Kidney glomerular epithelial cell (primary cell): ENCODE measurements around the gene ACSL3.
"Not testable (repeated sequence)": the region's sequence is repeated elsewhere in the genome, so short reads cannot be mapped to it uniquely, and the experiment has no call there.

Source experiments
- DNase-seq: peaks from one replicate; lab custom pipeline; 2025; lab: John Stamatoyannopoulos, UW

ACSL3 gene

DNA sequence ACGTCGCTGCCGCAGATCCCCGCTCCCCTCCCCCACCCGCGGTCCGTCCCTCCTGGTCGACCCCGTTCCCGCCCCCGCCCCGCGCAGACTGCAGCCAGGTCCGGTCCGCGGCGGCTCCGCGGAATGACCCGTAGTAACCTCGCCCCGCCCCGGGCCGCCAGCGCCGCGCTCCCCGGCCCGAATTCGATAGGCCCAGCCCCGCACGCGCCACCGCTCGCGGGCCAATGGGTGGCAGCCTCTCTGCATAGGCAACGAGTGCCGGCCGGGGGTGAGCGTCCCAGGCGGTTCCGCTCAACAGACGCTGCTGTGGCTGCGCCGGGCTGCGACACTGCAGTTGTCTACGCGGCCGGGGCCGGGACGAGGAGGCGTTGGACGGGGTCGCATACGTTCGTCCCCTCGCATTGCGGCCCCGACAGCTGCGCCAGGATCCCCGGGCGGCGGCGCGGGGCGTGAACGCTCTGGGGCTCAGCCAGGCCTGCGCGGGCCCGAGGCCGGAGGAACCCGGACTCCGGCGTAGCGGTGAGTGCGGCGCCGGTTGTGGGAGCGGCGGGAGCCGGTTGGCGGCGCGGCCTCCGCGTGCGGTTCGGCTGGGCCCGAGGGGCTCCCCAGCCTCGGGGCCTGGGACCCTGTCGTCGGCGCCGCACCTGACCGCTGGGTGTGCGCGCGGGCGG is at the start of gene ACSL3:
Gene ACSL3 (plus strand): TSS at position 297 of the 671 bp plus-strand sequence. CDS start 47,737 bp downstream, outside the sequence.
- peak; percentile 83 for DNase-seq

DNA sequence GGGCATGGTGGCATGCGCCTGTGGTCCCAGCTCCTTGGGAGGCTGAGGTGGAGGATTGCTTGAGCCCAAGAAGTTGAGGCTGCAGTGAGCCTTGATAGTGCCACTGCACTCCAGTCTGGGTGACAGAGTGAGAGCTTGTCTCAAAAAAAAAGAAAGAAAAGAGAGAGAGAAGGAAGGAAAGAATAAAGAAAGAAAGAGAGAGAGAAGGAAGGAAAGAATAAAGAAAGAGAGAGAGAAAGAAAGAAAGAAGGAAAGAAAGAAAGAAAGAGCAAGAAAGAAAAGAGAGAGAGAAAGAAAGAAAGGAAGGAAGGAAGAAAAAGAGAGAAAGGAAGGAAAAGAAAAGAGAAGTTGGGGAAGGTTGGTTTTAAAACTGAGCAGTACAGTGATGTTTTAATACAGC is 49.0 kb upstream of the ACSL3 start:
- no peak for DNase-seq

DNA sequence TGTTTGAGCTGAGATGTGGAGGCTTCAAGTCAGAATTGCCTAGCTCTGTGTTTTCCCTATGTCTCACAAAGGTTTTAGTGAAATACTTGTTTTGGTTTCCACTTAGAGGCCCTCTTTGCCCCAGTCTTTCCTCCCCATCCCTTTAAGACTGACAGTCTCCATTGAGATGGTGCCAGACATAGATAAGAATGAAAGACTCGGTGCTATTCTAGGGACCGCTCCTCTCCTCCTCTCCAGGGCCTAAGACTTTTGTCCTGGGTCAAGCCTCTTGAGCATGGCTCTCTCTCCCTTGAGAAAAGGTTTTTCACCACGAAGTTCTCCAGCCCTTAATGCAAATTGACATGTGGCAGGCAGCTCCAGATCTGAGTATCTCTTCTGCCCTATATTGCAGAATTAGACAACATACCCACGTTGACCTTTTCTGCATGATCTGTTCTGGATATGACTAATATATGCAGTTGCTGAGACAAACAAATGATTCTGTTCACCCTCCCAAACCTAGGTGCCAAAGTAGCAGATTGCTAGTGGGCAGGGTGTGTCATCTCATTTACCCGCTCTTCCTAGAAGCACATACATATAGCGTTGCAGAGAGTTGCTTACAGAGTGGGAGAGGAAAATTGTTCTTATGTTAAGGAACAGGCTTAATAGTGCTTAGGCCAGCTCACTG is 47.5 kb upstream of the ACSL3 start:
- no peak for DNase-seq

- DNase-seq, result peak; percentile 31
These were observed 41.0 kb upstream of the ACSL3 start for GRCh38 chr2:222819722-222820333.

- DNase-seq, result no peak
These were observed 37.5 kb upstream of the ACSL3 start for GRCh38 chr2:222823183-222823930.

DNA sequence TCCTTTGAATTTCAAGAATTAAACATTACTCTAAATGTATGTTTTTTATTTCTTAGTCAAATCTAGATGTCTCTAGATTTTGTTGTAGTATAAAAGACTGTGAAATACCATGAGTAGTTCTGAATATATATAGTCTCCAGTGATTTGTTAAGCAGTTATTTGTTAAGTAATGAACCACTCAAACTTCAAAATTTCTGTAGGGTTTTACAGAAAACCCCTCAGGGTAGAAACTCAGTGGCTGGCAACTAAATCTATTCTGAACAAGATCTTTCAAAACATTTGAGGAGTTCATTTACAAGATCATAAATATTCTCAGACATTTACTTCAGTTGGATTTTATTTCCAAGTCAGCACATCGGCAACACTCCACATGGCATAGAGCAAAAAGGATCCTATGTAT is 35.8 kb upstream of the ACSL3 start:
- DNase-seq, result no peak

- DNase-seq, result no peak
These were observed 33.4 kb upstream of the ACSL3 start for GRCh38 chr2:222827417-222827816.

DNA sequence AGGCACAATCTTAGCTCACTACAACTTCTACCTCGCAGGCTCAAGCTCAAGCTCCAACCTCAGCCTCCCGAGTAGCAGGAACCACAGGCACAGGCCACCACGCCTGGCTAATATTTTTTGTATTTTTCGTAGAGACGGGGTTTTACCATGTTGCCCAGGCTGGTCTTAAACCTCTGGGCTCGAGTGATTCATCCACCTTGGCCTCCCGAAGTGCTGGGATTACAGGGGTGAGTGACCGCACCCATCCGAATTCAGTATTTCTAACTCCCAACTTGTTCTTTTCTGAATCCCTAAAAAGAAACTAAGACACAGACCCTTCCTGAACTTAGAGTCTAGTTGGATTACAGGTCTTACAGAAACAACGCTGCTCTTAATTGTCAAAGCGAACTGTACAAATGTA is 32.3 kb upstream of the ACSL3 start:
- DNase-seq, result no peak

GRCh38 chr2:222830164-222830563 is 30.7 kb upstream of the ACSL3 start:
- DNase-seq, result no peak

GRCh38 chr2:222833410-222833809 is 27.4 kb upstream of the ACSL3 start:
- DNase-seq, result no peak

DNA sequence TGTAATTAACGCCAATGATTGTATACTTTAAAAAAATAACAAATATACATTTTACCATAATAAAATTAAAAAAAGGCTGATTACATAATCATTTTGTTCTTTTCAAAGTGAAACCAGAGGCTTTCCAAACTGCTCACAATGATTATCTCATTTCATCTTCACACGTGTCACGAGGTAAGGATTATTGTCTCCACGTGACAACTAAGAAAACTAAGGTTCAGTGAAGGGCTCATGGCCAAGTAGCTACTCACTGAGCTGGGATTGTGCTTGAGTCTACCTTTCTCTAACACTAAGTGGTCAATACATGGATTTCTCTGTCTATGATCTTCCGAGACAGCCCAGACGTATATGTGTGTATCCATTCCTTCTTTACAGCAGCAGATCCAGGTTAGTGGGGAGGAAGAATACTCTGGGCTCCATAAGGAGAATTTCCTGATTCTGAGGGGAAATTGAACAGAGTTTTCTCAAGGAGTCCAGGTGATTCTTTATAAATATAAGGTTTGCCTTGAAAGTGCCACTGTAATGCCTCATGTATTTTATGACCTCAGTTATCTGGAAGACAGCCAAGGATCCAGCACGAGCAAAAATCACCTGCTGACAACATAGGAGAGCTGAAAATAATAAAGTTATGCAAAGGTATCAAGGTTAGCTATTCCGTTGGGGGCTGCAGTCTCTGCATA is 25.6 kb upstream of the ACSL3 start:
- peak; percentile 28 for DNase-seq

DNA sequence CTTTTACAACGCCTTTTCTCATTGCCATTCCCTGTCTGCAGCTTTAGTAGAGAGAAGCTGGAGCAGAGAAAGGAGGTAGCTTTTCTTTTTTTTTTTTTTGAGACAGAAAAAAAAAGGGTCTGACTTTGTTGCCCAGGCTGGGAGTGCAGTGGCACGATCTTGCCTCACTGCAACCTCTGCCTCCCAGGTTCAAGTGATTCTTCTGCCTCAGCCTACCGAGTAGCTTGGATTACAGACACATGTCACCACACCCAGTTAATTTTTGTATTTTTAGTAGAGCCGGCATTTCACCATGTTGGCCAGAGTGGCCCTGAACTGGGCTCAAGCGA is 25.0 kb upstream of the ACSL3 start:
- DNase-seq, result no peak

DNA sequence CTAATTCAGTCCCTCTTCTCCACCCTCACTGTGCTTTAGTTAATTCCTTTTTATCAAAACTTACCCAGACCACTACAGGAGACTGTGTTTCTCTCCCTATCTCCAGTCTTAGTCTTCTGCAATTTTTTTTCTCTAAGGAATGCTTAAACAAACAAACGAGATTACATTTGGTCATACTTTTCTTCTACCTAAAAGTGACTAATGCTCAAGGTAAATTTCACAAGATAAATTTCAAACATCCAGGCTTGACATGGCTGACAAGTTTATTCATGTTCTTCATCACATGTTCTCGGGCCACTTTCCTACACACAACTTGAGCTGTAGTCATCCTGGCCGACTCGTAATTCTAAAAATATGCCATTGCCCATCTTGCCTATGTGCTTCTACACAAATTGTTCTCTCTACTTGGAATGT is 23.2 kb upstream of the ACSL3 start:
- peak; percentile 72 for DNase-seq

GRCh38 chr2:222840060-222840802 is 20.6 kb upstream of the ACSL3 start:
- no peak for DNase-seq

- DNase-seq, result no peak
These were observed 18.2 kb upstream of the ACSL3 start for GRCh38 chr2:222842491-222843174.

DNA sequence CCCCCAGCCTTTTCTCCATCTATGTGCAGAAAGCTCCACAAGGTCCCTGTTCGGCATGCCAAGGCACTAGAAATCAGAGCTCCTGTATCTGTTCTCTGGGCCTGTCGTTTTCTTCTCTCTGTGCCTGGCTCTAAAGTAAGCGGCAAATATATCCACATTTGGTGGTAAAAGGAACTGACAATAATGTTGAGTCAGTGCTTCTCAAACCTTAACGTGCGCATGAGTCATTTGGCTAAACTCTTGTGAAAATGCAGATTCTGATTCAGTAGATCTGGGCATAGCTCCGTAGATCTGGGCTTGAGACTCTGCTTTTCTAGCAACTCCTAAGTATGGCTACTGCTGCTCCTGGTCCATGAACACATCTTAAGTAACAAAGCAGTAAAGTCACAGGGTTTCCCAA is 16.5 kb upstream of the ACSL3 start:
- peak; percentile 35 for DNase-seq

DNA sequence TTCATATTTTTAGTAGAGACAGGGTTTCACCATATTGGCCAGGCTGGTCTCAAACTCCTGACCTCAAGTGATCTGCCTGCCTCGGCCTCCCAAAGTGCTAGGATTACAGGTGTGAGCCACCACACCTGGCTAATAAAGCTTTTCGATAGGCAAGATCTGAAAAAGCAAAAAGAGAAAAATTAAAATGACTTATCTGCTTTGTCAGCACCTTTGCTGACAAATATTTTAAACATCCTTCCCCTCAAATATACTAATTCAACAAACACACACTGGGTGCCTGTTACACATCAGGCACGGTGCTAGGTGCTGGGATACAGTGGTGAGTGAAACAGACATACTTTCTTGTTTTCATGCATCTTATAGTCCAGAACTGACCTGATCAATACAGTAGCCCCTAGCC is 15.5 kb upstream of the ACSL3 start:
- not testable (repeated sequence) for DNase-seq

- DNase-seq, result no peak
These were observed 14.8 kb upstream of the ACSL3 start for GRCh38 chr2:222846003-222846402.

- DNase-seq, result not testable (repeated sequence)
These were observed 12.8 kb upstream of the ACSL3 start for GRCh38 chr2:222848031-222848430.

GRCh38 chr2:222848862-222849261 is 12.0 kb upstream of the ACSL3 start:
- DNase-seq, result no peak
